ENCODE measurements around the gene ATXN7L2. TPM values are rescaled to one million over a fixed set of nuclear protein-coding genes. Genes with fewer than 3 reads are reported as not detected.

Gene ATXN7L2, protein sequence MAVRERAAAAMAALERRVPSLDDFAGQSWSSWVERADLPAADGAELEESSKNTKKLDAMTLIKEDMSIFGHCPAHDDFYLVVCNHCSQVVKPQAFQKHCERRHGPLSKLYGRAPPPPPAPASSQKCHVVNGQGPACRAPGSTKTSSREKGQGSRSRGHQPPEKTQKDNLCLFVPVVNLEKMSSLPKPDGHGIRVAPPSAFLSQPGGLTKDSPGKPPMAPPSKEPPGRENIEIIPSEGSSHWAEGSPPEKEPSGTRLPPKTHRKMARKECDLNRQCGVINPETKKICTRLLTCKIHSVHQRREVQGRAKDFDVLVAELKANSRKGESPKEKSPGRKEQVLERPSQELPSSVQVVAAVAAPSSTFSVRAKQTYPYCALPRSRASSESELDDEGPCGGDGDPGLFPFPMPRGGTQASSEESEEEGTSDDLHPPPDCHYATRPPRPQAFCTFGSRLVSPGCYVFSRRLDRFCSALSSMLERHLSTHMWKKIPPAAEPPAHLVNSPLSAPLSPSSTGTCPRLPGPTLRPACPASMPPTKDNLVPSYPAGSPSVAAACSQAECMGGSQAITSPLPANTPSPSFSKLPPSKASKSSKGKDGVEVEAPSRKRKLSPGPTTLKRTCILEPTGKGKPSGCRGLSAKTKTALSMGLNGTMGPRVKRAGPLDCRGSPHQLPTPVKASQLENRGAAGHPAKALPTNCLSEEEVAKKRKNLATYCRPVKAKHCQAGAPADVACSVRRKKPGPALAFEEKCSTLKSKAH
- polyA plus RNA-seq (2013, experiment 1 of 2): 2.0 TPM
- 2.0 TPM for polyA plus RNA-seq (2013, experiment 2 of 2)

GRCh38 chr1:109483672-109484518 is at the start of gene ATXN7L2:
TSS of gene ATXN7L2 (plus strand) at chr1:109483905. CDS start at chr1:109483954, 49 bp downstream.
- peak within 1 kb of the TSS; percentile 62 for H3K27ac ChIP-seq (ENCODE audit: low read length, poor library complexity, severe bottlenecking)
- peak within 1 kb of the TSS; percentile 91 for H3K9ac ChIP-seq (ENCODE audit: low read length)
- H3K23ac ChIP-seq (ENCODE audit: low read length in 2 of 2): peak within 1 kb of the TSS in 1 of 2 experiments; percentile 75
- peak within 1 kb of the TSS in 1 of 2 experiments; percentile 89 for H2BK12ac ChIP-seq (ENCODE audit: low read length in 2 of 2)
- H3K4ac ChIP-seq (ENCODE audit: low read depth in 1 of 2, low read length in 2 of 2): peak within 1 kb of the TSS in 1 of 2 experiments; percentile 86
- under 1% methylated on average over 44 of the region's 73 CpGs for WGBS
- peak within 1 kb of the TSS; percentile 90 for H4K91ac ChIP-seq (ENCODE audit: low read length)
- peak within 1 kb of the TSS; percentile 95 for H2BK120ac ChIP-seq (ENCODE audit: low read depth, low read length)
- peaks cover 0 to 41% of the 10 kb centered on the region in 2 experiments for H3K27me3 ChIP-seq (ENCODE audit: control insufficient read depth in 1 of 2, insufficient read depth in 1 of 2, low read length in 2 of 2)
- H3K18ac ChIP-seq (ENCODE audit: low read depth in 1 of 2, low read length in 2 of 2): peak within 1 kb of the TSS; percentile 88 to 96
- peak within 1 kb of the TSS; percentile 75 to 89 for H3K4me3 ChIP-seq (ENCODE audit: insufficient read depth in 1 of 2, low read depth in 1 of 2, low read length in 2 of 2)
- H3K14ac ChIP-seq (ENCODE audit: low read length in 2 of 2): peak within 1 kb of the TSS in 1 of 2 experiments; percentile 98
- H3K4me2 ChIP-seq (ENCODE audit: low read length, poor library complexity, severe bottlenecking): peak within 1 kb of the TSS; percentile 96
- peaks cover 15% of the 10 kb centered on the region for H3K79me1 ChIP-seq (replicated peaks; ENCODE audit: low read length, poor library complexity, severe bottlenecking)
- H3K36me3 ChIP-seq (ENCODE audit: control insufficient read depth in 1 of 2, insufficient read depth in 2 of 2, low read depth in 1 of 2, low read length in 2 of 2): peaks cover 26 to 52% of the 10 kb centered on the region in 2 experiments
- H3K4me1 ChIP-seq (ENCODE audit: control insufficient read depth, insufficient read depth, low read depth, low read length): peaks cover 16% of the 10 kb centered on the region
- peak; percentile 88 for DNase-seq
- no peak within 1 kb of the TSS for H2AK5ac ChIP-seq (ENCODE audit: low read length, severe bottlenecking)
- H3K9me3 ChIP-seq (ENCODE audit: control insufficient read depth, low read length): no peaks in the 10 kb centered on the region
- H2BK5ac ChIP-seq (ENCODE audit: low read depth, low read length, poor library complexity, severe bottlenecking): peak within 1 kb of the TSS; percentile 87
- peak within 1 kb of the TSS; percentile 45 for H2BK15ac ChIP-seq (ENCODE audit: low read depth, poor library complexity, severe bottlenecking)
- H4K8ac ChIP-seq (ENCODE audit: low read length): peak within 1 kb of the TSS; percentile 96
- H2AFZ ChIP-seq (ENCODE audit: low read depth, low read length): peak within 1 kb of the TSS; percentile 84

DNA sequence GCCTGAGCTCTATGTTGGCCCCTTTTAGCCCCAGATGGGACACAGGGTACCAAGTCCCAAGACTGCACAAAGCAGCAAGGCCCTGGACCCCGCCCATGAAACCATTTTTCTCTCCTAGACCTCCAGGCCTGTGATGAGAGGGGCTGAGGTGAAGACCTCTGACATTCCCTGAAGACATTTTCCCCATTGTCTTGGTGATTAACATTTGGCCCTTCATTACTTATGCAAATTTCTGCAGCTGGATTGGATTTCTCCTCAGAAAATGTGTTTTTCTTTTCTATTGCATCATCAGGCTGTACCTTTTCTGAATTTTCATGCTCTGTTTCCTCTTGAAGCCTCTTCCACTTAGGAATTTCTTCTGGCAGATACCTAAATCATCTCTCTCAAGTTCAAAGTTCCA is 49.2 kb upstream of the ATXN7L2 start:
- Histone ChIP-seq H3K23ac (ENCODE audit: low read length in 2 of 2) (no peak overlapping the region), H2BK15ac (ENCODE audit: low read depth, poor library complexity, severe bottlenecking) (no peak overlapping the region), H3K4me2 (ENCODE audit: low read length, poor library complexity, severe bottlenecking) (no peak overlapping the region), H3K9me3 (ENCODE audit: control insufficient read depth, low read length) (no peaks in the 10 kb centered on the region), H3K4me1 (ENCODE audit: control insufficient read depth, insufficient read depth, low read depth, low read length) (peaks cover 2% of the 10 kb centered on the region), H2AFZ (ENCODE audit: low read depth, low read length) (no peak overlapping the region), H2BK120ac (ENCODE audit: low read depth, low read length) (no peak overlapping the region), H3K79me1 (replicated peaks; ENCODE audit: low read length, poor library complexity, severe bottlenecking) (no peaks in the 10 kb centered on the region), H3K27ac (ENCODE audit: low read length, poor library complexity, severe bottlenecking) (no peak overlapping the region), H3K14ac (ENCODE audit: low read length in 2 of 2) (no peak overlapping the region), H3K36me3 (ENCODE audit: control insufficient read depth in 1 of 2, insufficient read depth in 2 of 2, low read depth in 1 of 2, low read length in 2 of 2) (no peaks in the 10 kb centered on the region), H4K8ac (ENCODE audit: low read length) (no peak overlapping the region), H2BK12ac (ENCODE audit: low read length in 2 of 2) (no peak overlapping the region), H3K4ac (ENCODE audit: low read depth in 1 of 2, low read length in 2 of 2) (no peak overlapping the region), H2AK5ac (ENCODE audit: low read length, severe bottlenecking) (no peak overlapping the region), H3K27me3 (ENCODE audit: control insufficient read depth in 1 of 2, insufficient read depth in 1 of 2, low read length in 2 of 2) (peaks cover 0 to 4% of the 10 kb centered on the region in 2 experiments), H3K18ac (ENCODE audit: low read depth in 1 of 2, low read length in 2 of 2) (no peak overlapping the region), H2BK5ac (ENCODE audit: low read depth, low read length, poor library complexity, severe bottlenecking) (no peak overlapping the region), H3K4me3 (ENCODE audit: insufficient read depth in 1 of 2, low read depth in 1 of 2, low read length in 2 of 2) (no peak overlapping the region), H4K91ac (ENCODE audit: low read length) (no peak overlapping the region), H3K9ac (ENCODE audit: low read length) (no peak overlapping the region)
- no peak for DNase-seq
- WGBS: 71% methylated on average over 1 of the region's 1 CpG

- Histone ChIP-seq H3K14ac (ENCODE audit: low read length in 2 of 2) (no peak overlapping the region), H3K27me3 (ENCODE audit: control insufficient read depth in 1 of 2, insufficient read depth in 1 of 2, low read length in 2 of 2) (peaks cover 0 to 14% of the 10 kb centered on the region in 2 experiments), H4K8ac (ENCODE audit: low read length) (peak overlapping the region; percentile 14), H3K27ac (ENCODE audit: low read length, poor library complexity, severe bottlenecking) (peak overlapping the region; percentile 8), H3K4ac (ENCODE audit: low read depth in 1 of 2, low read length in 2 of 2) (peak overlapping the region in 1 of 2 experiments; percentile 71), H2BK5ac (ENCODE audit: low read depth, low read length, poor library complexity, severe bottlenecking) (no peak overlapping the region), H3K9me3 (ENCODE audit: control insufficient read depth, low read length) (no peaks in the 10 kb centered on the region), H2BK120ac (ENCODE audit: low read depth, low read length) (no peak overlapping the region), H3K23ac (ENCODE audit: low read length in 2 of 2) (no peak overlapping the region), H3K36me3 (ENCODE audit: control insufficient read depth in 1 of 2, insufficient read depth in 2 of 2, low read depth in 1 of 2, low read length in 2 of 2) (no peaks in the 10 kb centered on the region), H3K79me1 (replicated peaks; ENCODE audit: low read length, poor library complexity, severe bottlenecking) (no peaks in the 10 kb centered on the region), H2AK5ac (ENCODE audit: low read length, severe bottlenecking) (no peak overlapping the region), H2BK12ac (ENCODE audit: low read length in 2 of 2) (peak overlapping the region in 1 of 2 experiments; percentile 9), H3K4me3 (ENCODE audit: insufficient read depth in 1 of 2, low read depth in 1 of 2, low read length in 2 of 2) (peak overlapping the region in 1 of 2 experiments; percentile 55), H2AFZ (ENCODE audit: low read depth, low read length) (no peak overlapping the region), H4K91ac (ENCODE audit: low read length) (no peak overlapping the region), H2BK15ac (ENCODE audit: low read depth, poor library complexity, severe bottlenecking) (no peak overlapping the region), H3K4me1 (ENCODE audit: control insufficient read depth, insufficient read depth, low read depth, low read length) (peaks cover 2% of the 10 kb centered on the region), H3K4me2 (ENCODE audit: low read length, poor library complexity, severe bottlenecking) (no peak overlapping the region), H3K9ac (ENCODE audit: low read length) (peak overlapping the region; percentile 79), H3K18ac (ENCODE audit: low read depth in 1 of 2, low read length in 2 of 2) (peak overlapping the region; percentile 71 to 78)
- 11% methylated on average over 2 of the region's 3 CpGs for WGBS
- peak; percentile 97 for DNase-seq
Measured at GRCh38 chr1:109438798-109439297, 44.9 kb upstream of the ATXN7L2 start.

Measured in mesenchymal stem cell (in vitro differentiated cells and primary cell).